Suprapubic skin (tissue), 4 donors: ENCODE measurements around the gene NMRK2.

Experiments used
- CTCF ChIP-seq, 2 donors: fragments of 200-600 bp in 1 of 2; fragments of 450-650 bp in 1 of 2; sonication (generic) in 1 of 2; IDR thresholded peaks; one replicate each; pipeline ENCODE4 v1.5.1; 2016 to 2019; ENCODE audit warnings: antibody characterized with exemption in 2 of 2, mild to moderate bottlenecking in 1 of 2, moderate library complexity in 1 of 2
- EP300 ChIP-seq: sonication (generic); formaldehyde crosslinking; IDR thresholded peaks from one replicate; pipeline ENCODE4 v1.6.1; 2017; ENCODE audit warnings: antibody characterized with exemption
- POLR2A ChIP-seq, 2 donors: fragments of 450-650 bp; IDR thresholded peaks; one replicate each; pipeline ENCODE4 v1.6.1; 2017; ENCODE audit warnings: antibody characterized with exemption in 2 of 2, mild to moderate bottlenecking in 2 of 2, moderate library complexity in 2 of 2
- POLR2AphosphoS5 ChIP-seq, 3 donors: sonication (generic); formaldehyde crosslinking; IDR thresholded peaks; one replicate each; pipeline ENCODE4 v1.6.1; 2017; ENCODE audit warnings: antibody characterized with exemption in 3 of 3

- TF ChIP-seq POLR2A (IDR thresholded peaks at IDR 0.05) (no peak), CTCF (IDR thresholded peaks at IDR 0.05) (no peak), POLR2AphosphoS5 (IDR thresholded peaks at IDR 0.05) (no peak), EP300 (no peak)
These were observed 26.9 kb downstream of the NMRK2 start for GRCh38 chr19:3959766-3960131.
